Inferior parietal cortex (tissue), 1 donor: ENCODE data around the gene UEVLD.
A peak's percentile ranks its signal among the peaks of the same experiment; 100 is the strongest.
"Not testable (repeated sequence)": the region's sequence is repeated elsewhere in the genome, so short reads cannot be mapped to it uniquely, and the experiment has no call there.

Experiments
- DNase-seq: peaks from one replicate; pipeline ENCODE4 v3.0.0-alpha.2; 2016; ENCODE audit errors: extremely low spot score

Gene UEVLD

GRCh38 chr11:18588297-18589252 is at the start of gene UEVLD:
Gene UEVLD, minus strand, starts transcription at chr11:18588734. Its CDS starts 80 bp downstream, at chr11:18588654.
- peak; percentile 89 for DNase-seq

GRCh38 chr11:18634140-18635032 is 45.9 kb upstream of the UEVLD start, which contains the start of gene SPTY2D1:
Gene SPTY2D1, minus strand, starts transcription at chr11:18634342. Its CDS starts 85 bp downstream, at chr11:18634257.
- peak; percentile 99 for DNase-seq

GRCh38 chr11:18633256-18634139 is 45.0 kb upstream of the UEVLD start:
- no peak for DNase-seq

GRCh38 chr11:18632841-18633240 is 44.3 kb upstream of the UEVLD start:
- no peak for DNase-seq

GRCh38 chr11:18624161-18624560 is 35.6 kb upstream of the UEVLD start:
- DNase-seq, result no peak

- DNase-seq, result no peak
Measured at GRCh38 chr11:18623707-18624106, 35.2 kb upstream of the UEVLD start.

GRCh38 chr11:18618342-18619025 is 29.9 kb upstream of the UEVLD start:
- peak; percentile 37 for DNase-seq

GRCh38 chr11:18617688-18618341 is 29.3 kb upstream of the UEVLD start:
- DNase-seq, result no peak

GRCh38 chr11:18615628-18616392 is 27.3 kb upstream of the UEVLD start:
- DNase-seq, result peak; percentile 64

- DNase-seq, result no peak
Measured at GRCh38 chr11:18614667-18615066, 26.1 kb upstream of the UEVLD start.

- no peak for DNase-seq
Measured at GRCh38 chr11:18612394-18612793, 23.9 kb upstream of the UEVLD start.

- DNase-seq, result no peak
Measured at GRCh38 chr11:18611196-18611595, 22.7 kb upstream of the UEVLD start.

GRCh38 chr11:18608376-18608775 is 19.8 kb upstream of the UEVLD start:
- DNase-seq, result no peak

GRCh38 chr11:18600915-18601569 is 12.5 kb upstream of the UEVLD start:
- no peak for DNase-seq

- no peak for DNase-seq
Measured at GRCh38 chr11:18599739-18600230, 11.3 kb upstream of the UEVLD start, which contains the start of gene MISFA. Gene MISFA, plus strand, starts transcription at chr11:18599789. Its CDS starts 140 bp downstream, at chr11:18599929.

GRCh38 chr11:18594999-18595749 is 6.6 kb upstream of the UEVLD start:
- DNase-seq, result no peak

GRCh38 chr11:18594088-18594487 is 5.6 kb upstream of the UEVLD start:
- not testable (repeated sequence) for DNase-seq

- no peak for DNase-seq
Measured at GRCh38 chr11:18590571-18590970, 2.0 kb upstream of the UEVLD start.
